ENCODE measurements around the gene NPL. TPM values are rescaled to one million over a fixed set of nuclear protein-coding genes. Genes with fewer than 3 reads are reported as not detected.

The NPL gene
- polyA plus RNA-seq, 1 donor from 2014 or later: 1.2 TPM

GRCh38 chr1:182816863-182817262, 27.3 kb downstream of the NPL start:
- no peaks in the 10 kb centered on the region for H3K79me2 ChIP-seq (replicated peaks; ENCODE audit: insufficient read depth, low read length)
- no peaks in the 10 kb centered on the region for H4K20me1 ChIP-seq (ENCODE audit: insufficient read depth)
- H3K36me3 ChIP-seq (ENCODE audit: insufficient read depth, low read length): no peaks in the 10 kb centered on the region
- TF ChIP-seq TAF1 (IDR thresholded peaks at IDR 0.05; ENCODE audit: low read depth) (no peak), SMC3 (conservative IDR thresholded peaks at IDR 0.05; ENCODE audit: poor library complexity) (no peak), MXI1 (conservative IDR thresholded peaks at IDR 0.05; ENCODE audit: poor library complexity, severe bottlenecking) (no peak), CTCF (IDR thresholded peaks at IDR 0.05; ENCODE audit: poor library complexity, severe bottlenecking) (no peak), POLR2AphosphoS5 (IDR thresholded peaks at IDR 0.05) (no peak), RAD21 (conservative IDR thresholded peaks at IDR 0.05) (no peak), EP300 (conservative IDR thresholded peaks at IDR 0.05; ENCODE audit: poor library complexity, severe bottlenecking) (no peak), EZH2 (IDR thresholded peaks at IDR 0.05; ENCODE audit: borderline replicate concordance, insufficient read depth, low read length, poor library complexity, severe bottlenecking) (no peak), REST (IDR thresholded peaks at IDR 0.05; ENCODE audit: borderline replicate concordance) (no peak)
- no peak overlapping the region for H3K9ac ChIP-seq (ENCODE audit: low read length)
- no peaks in the 10 kb centered on the region for H3K9me2 ChIP-seq (ENCODE audit: insufficient read depth, low read length)
- no peak overlapping the region for H3K4me2 ChIP-seq (ENCODE audit: low read length)
- H3K27ac ChIP-seq (ENCODE audit: low read length): no peak overlapping the region
- no peaks in the 10 kb centered on the region for H3K9me3 ChIP-seq (ENCODE audit: low read length)
- H3K4me3 ChIP-seq (ENCODE audit: low read length): no peak overlapping the region
- H3F3A ChIP-seq (ENCODE audit: insufficient read depth, low read length, poor library complexity, severe bottlenecking): no peaks in the 10 kb centered on the region
- H3K27me3 ChIP-seq (ENCODE audit: insufficient read depth, low read depth, low read length): no peaks in the 10 kb centered on the region
- no peak overlapping the region for H2AFZ ChIP-seq (ENCODE audit: low read depth, low read length)

- Histone ChIP-seq H3K4me3 (ENCODE audit: low read length) (peak overlapping the region; percentile 47), H3K4me2 (ENCODE audit: low read length) (peak overlapping the region; percentile 50), H2AFZ (ENCODE audit: low read depth, low read length) (peak overlapping the region; percentile 24), H3K36me3 (ENCODE audit: insufficient read depth, low read length) (no peaks in the 10 kb centered on the region), H3K27me3 (ENCODE audit: insufficient read depth, low read depth, low read length) (no peaks in the 10 kb centered on the region), H4K20me1 (ENCODE audit: insufficient read depth) (no peaks in the 10 kb centered on the region), H3F3A (ENCODE audit: insufficient read depth, low read length, poor library complexity, severe bottlenecking) (no peaks in the 10 kb centered on the region), H3K27ac (ENCODE audit: low read length) (peak overlapping the region; percentile 55), H3K9me2 (ENCODE audit: insufficient read depth, low read length) (no peaks in the 10 kb centered on the region), H3K9me3 (ENCODE audit: low read length) (no peaks in the 10 kb centered on the region), H3K9ac (ENCODE audit: low read length) (no peak overlapping the region), H3K79me2 (replicated peaks; ENCODE audit: insufficient read depth, low read length) (no peaks in the 10 kb centered on the region)
- TF ChIP-seq TAF1 (IDR thresholded peaks at IDR 0.05; ENCODE audit: low read depth): peak; percentile 35
- no peak for TF ChIP-seq MXI1 (conservative IDR thresholded peaks at IDR 0.05; ENCODE audit: poor library complexity, severe bottlenecking)
Measured at GRCh38 chr1:182817802-182818201, 28.2 kb downstream of the NPL start.

- Histone ChIP-seq H4K20me1 (ENCODE audit: insufficient read depth) (no peaks in the 10 kb centered on the region), H3K4me2 (ENCODE audit: low read length) (no peak overlapping the region), H3K9ac (ENCODE audit: low read length) (no peak overlapping the region), H3F3A (ENCODE audit: insufficient read depth, low read length, poor library complexity, severe bottlenecking) (no peaks in the 10 kb centered on the region), H3K27me3 (ENCODE audit: insufficient read depth, low read depth, low read length) (no peaks in the 10 kb centered on the region), H3K27ac (ENCODE audit: low read length) (no peak overlapping the region), H3K9me2 (ENCODE audit: insufficient read depth, low read length) (no peaks in the 10 kb centered on the region), H3K79me2 (replicated peaks; ENCODE audit: insufficient read depth, low read length) (no peaks in the 10 kb centered on the region), H2AFZ (ENCODE audit: low read depth, low read length) (no peak overlapping the region), H3K36me3 (ENCODE audit: insufficient read depth, low read length) (no peaks in the 10 kb centered on the region), H3K4me3 (ENCODE audit: low read length) (no peak overlapping the region), H3K9me3 (ENCODE audit: low read length) (no peaks in the 10 kb centered on the region)
- no peak for TF ChIP-seq REST (IDR thresholded peaks at IDR 0.05; ENCODE audit: borderline replicate concordance)
- TF ChIP-seq EP300 (conservative IDR thresholded peaks at IDR 0.05; ENCODE audit: poor library complexity, severe bottlenecking): no peak
- TF ChIP-seq SMC3 (conservative IDR thresholded peaks at IDR 0.05; ENCODE audit: poor library complexity): no peak
- TF ChIP-seq EZH2 (IDR thresholded peaks at IDR 0.05; ENCODE audit: borderline replicate concordance, insufficient read depth, low read length, poor library complexity, severe bottlenecking): no peak
Measured at GRCh38 chr1:182823220-182823619, 33.6 kb downstream of the NPL start.
